H9 (cell line): Measurements from ENCODE around the gene THSD4. TPM values are rescaled to one million over a fixed set of nuclear protein-coding genes. Genes with fewer than 3 reads are reported as not detected.

ENCODE experiments used
- DNase-seq: peaks from one replicate; pipeline ENCODE4 v3.0.0-alpha.2; 2017
- H2AFZ ChIP-seq: one replicate; pipeline ENCODE4 v1.6.1; 2013; ENCODE audit warnings: mild to moderate bottlenecking, low read length, control low read depth, moderate library complexity
- H2AK5ac ChIP-seq: 2 replicates; pipeline ENCODE4 v1.6.1; 2013; ENCODE audit warnings: low read length, control low read depth, mixed read lengths; ENCODE audit not compliant: insufficient read length
- H2BK120ac ChIP-seq: one replicate; pipeline ENCODE4 v1.6.1; 2013; ENCODE audit warnings: low read depth, mild to moderate bottlenecking, low read length, control low read depth, inconsistent platforms; ENCODE audit not compliant: poor library complexity, severe bottlenecking
- H2BK12ac ChIP-seq: 2 replicates; pipeline ENCODE4 v1.6.1; 2013; ENCODE audit warnings: low read length, control low read depth, mixed read lengths, low read depth; ENCODE audit not compliant: insufficient read length
- H2BK15ac ChIP-seq: 2 replicates; pipeline ENCODE4 v1.6.1; 2013; ENCODE audit warnings: low read depth, low read length, control low read depth
- H2BK20ac ChIP-seq: one replicate; pipeline ENCODE4 v1.6.1; 2013; ENCODE audit warnings: low read depth, mild to moderate bottlenecking, low read length, control low read depth, inconsistent platforms; ENCODE audit not compliant: poor library complexity, severe bottlenecking
- H2BK5ac ChIP-seq: 2 replicates; pipeline ENCODE4 v1.6.1; 2013; ENCODE audit warnings: low read length, control low read depth, mixed read lengths; ENCODE audit not compliant: insufficient read length
- H3K14ac ChIP-seq: 2 replicates; pipeline ENCODE4 v1.6.1; 2013; ENCODE audit warnings: low read length, control low read depth; ENCODE audit not compliant: insufficient read depth
- H3K18ac ChIP-seq: 2 replicates; pipeline ENCODE4 v1.6.1; 2013; ENCODE audit warnings: low read depth, mild to moderate bottlenecking, mixed read lengths, low read length, control low read depth; ENCODE audit not compliant: insufficient read length
- H3K23ac ChIP-seq: 2 replicates; pipeline ENCODE4 v1.6.1; 2013; ENCODE audit warnings: low read length, control low read depth, mixed read lengths, low read depth; ENCODE audit not compliant: insufficient read length
- H3K23me2 ChIP-seq: 2 replicates; pipeline ENCODE4 v1.6.1; 2013; ENCODE audit warnings: low read depth, mild to moderate bottlenecking, mixed read lengths, low read length, control low read depth; ENCODE audit not compliant: insufficient read length, poor library complexity, severe bottlenecking
- H3K27ac ChIP-seq: 2 replicates; pipeline ENCODE4 v1.5.1; 2013; ENCODE audit warnings: low read length, control low read depth, mixed read lengths, low read depth; ENCODE audit not compliant: insufficient read length
- H3K27me3 ChIP-seq: 2 replicates; pipeline ENCODE4 v1.6.1; 2013; ENCODE audit warnings: low read length, control low read depth, inconsistent platforms; ENCODE audit not compliant: insufficient read depth
- H3K4ac ChIP-seq: 2 replicates; pipeline ENCODE4 v1.6.1; 2013; ENCODE audit warnings: low read depth, mild to moderate bottlenecking, control low read depth, inconsistent platforms, low read length, moderate library complexity
- H3K4me1 ChIP-seq: 2 replicates; pipeline ENCODE4 v1.6.1; 2013; ENCODE audit warnings: low read length, control low read depth, inconsistent platforms; ENCODE audit not compliant: insufficient read depth
- H3K4me2 ChIP-seq: 2 replicates; pipeline ENCODE4 v1.6.1; 2013; ENCODE audit warnings: low read length, control low read depth, mixed read lengths; ENCODE audit not compliant: insufficient read length, insufficient read depth
- H3K56ac ChIP-seq: 2 replicates; pipeline ENCODE4 v1.6.1; 2013; ENCODE audit warnings: low read depth, mild to moderate bottlenecking, mixed read lengths, low read length, control low read depth; ENCODE audit not compliant: insufficient read length
- H3K79me1 ChIP-seq: 2 replicates; pipeline ENCODE4 v1.6.1; 2013; ENCODE audit warnings: low read depth, mild to moderate bottlenecking, moderate library complexity, low read length, control low read depth, inconsistent platforms; ENCODE audit not compliant: insufficient read depth, poor library complexity, severe bottlenecking
- H3K79me2 ChIP-seq: 2 replicates; pipeline ENCODE4 v1.6.1; 2013; ENCODE audit warnings: low read length, control low read depth, inconsistent platforms; ENCODE audit not compliant: insufficient read depth
- H3K9ac ChIP-seq: 2 replicates; pipeline ENCODE4 v1.6.1; 2013; ENCODE audit warnings: low read length, control low read depth, mixed read lengths; ENCODE audit not compliant: insufficient read length; ENCODE audit errors: extremely low read depth
- H3K9me3 ChIP-seq: one replicate; pipeline ENCODE4 v1.6.1; 2013; ENCODE audit warnings: low read depth, low read length, inconsistent platforms; ENCODE audit not compliant: control insufficient read depth
- H3T11ph ChIP-seq: one replicate; pipeline ENCODE4 v1.6.1; 2013; ENCODE audit warnings: mild to moderate bottlenecking, low read length, control low read depth, inconsistent platforms
- H4K20me1 ChIP-seq: one replicate; pipeline ENCODE4 v1.6.1; 2013; ENCODE audit not compliant: control insufficient read depth, insufficient read length, insufficient read depth
- H4K5ac ChIP-seq: 2 replicates; pipeline ENCODE4 v1.6.1; 2013; ENCODE audit warnings: low read depth, mild to moderate bottlenecking, mixed read lengths, low read length, control low read depth; ENCODE audit not compliant: insufficient read length
- H4K8ac ChIP-seq: replicated peaks from 2 replicates; pipeline ENCODE4 v1.6.1; 2013; ENCODE audit warnings: low read length, control low read depth, mixed read lengths, low read depth; ENCODE audit not compliant: insufficient read length
- H4K91ac ChIP-seq: 2 replicates; pipeline ENCODE4 v1.6.1; 2013; ENCODE audit warnings: low read depth, mild to moderate bottlenecking, moderate library complexity, mixed read lengths, low read length, control low read depth; ENCODE audit not compliant: insufficient read length
- H3K27ac Mint-ChIP-seq, 3 experiments: 2 replicates in 2 of 3; 3 replicates in 1 of 3; pipeline ENCODE4 v1.8.0; 2020 to 2021; ENCODE audit warnings: mixed read lengths in 3 of 3, mild to moderate bottlenecking in 1 of 3, moderate library complexity in 1 of 3
- H3K27me3 Mint-ChIP-seq: 2 replicates; pipeline ENCODE4 v1.8.0; 2021; ENCODE audit warnings: low read depth, mild to moderate bottlenecking, moderate library complexity, mixed read lengths
- H3K36me3 Mint-ChIP-seq, 3 experiments: 2 replicates in 2 of 3; 3 replicates in 1 of 3; pipeline ENCODE4 v1.8.0; 2020 to 2021; ENCODE audit warnings: low read depth in 3 of 3, mixed read lengths in 3 of 3; ENCODE audit not compliant: insufficient read depth in 1 of 3
- H3K4me1 Mint-ChIP-seq, 2 experiments: 2 replicates each; pipeline ENCODE4 v1.8.0; 2020; ENCODE audit warnings: mixed read lengths in 2 of 2
- H3K4me3 Mint-ChIP-seq, 2 experiments: 2 replicates in 1 of 2; 3 replicates in 1 of 2; pipeline ENCODE4 v1.8.0; 2020 to 2021; ENCODE audit warnings: mild to moderate bottlenecking in 2 of 2, mixed read lengths in 2 of 2, moderate library complexity in 1 of 2
- H3K9me3 Mint-ChIP-seq, 2 experiments: 2 replicates in 1 of 2; 3 replicates in 1 of 2; pipeline ENCODE4 v1.8.0; 2020; ENCODE audit warnings: mild to moderate bottlenecking in 2 of 2, mixed read lengths in 2 of 2, moderate library complexity in 1 of 2
- WGBS: extraction: QIAGEN DNeasy Blood & Tissue Kit; methylation state at CpG from one replicate; pipeline ENCODE4 v1.1.7; 2013; ENCODE audit warnings: missing lambda C conversion rate, low lambda C conversion rate, mixed read lengths; ENCODE audit not compliant: insufficient read length; ENCODE audit errors: extremely low coverage; 5-methylcytosine and 5-hydroxymethylcytosine counted together
- total RNA-seq: library from RNA; stranded (reverse); gene quantifications from 2 replicates; pipeline ENCODE4 v1.2.1, GENCODE V29; 2021
- TF ChIP-seq, protein P1 (sequence below): fragments of 200-600 bp; sonication (generic); conservative IDR thresholded peaks from 3 replicates; pipeline ENCODE4 v1.8.0; 2021; ENCODE audit warnings: antibody characterized with exemption, mild to moderate bottlenecking

THSD4 gene
- total RNA-seq, 1 experiment from 2014 or later, result 5.5 TPM

DNA sequence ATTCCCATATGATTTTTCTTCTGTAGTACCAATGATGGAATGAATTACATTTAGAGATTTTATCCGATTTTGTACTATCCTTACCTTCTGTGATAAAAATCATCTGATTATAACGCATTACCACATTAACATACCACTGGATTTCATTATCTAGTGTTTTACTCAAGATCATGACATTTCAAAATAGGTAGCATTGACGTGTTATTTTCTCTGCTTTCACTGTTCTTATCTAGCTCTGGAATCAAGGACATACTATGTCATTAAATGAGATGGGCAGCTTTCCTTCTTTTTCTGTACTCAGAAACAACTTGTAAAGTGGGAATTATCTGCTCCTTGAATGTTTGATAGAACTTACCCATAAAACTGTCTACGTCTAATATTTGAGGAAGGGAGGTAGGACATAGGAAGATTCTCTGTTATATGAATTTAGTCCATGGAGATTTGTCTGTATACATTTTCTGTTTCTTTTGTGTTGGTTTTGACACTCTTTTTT, 511.4 kb downstream of the THSD4 start:
- no peak overlapping the region for H2AFZ ChIP-seq
- no peak overlapping the region for H3K9ac ChIP-seq
- no peak overlapping the region for H2BK12ac ChIP-seq
- no peaks in the 10 kb centered on the region for H3K27me3 ChIP-seq
- Mint-ChIP-seq H3K4me1 (peaks cover 44 to 46% of the 10 kb centered on the region in 2 experiments), H3K9me3 (no peaks in the 10 kb centered on the region), H3K4me3 (no peak overlapping the region), H3K36me3 (no peaks in the 10 kb centered on the region), H3K27ac (no peak overlapping the region; a peak in 1 of 7 replicates), H3K27me3 (no peaks in the 10 kb centered on the region; the same call in none of the 2 replicates)
- H2BK5ac ChIP-seq, result no peak overlapping the region
- peaks cover 6% of the 10 kb centered on the region; the same call in 1 of the 2 replicates for H3K4me1 ChIP-seq
- H3K4me2 ChIP-seq, result no peak overlapping the region
- H3K4ac ChIP-seq, result no peak overlapping the region
- no peaks in the 10 kb centered on the region for H3K79me2 ChIP-seq
- no peak overlapping the region for H3K27ac ChIP-seq
- H3K9me3 ChIP-seq, result no peaks in the 10 kb centered on the region
- H2BK20ac ChIP-seq, result no peak overlapping the region
- H3K79me1 ChIP-seq, result no peaks in the 10 kb centered on the region
- no peak overlapping the region for H3K23ac ChIP-seq
- no peaks in the 10 kb centered on the region for H3K23me2 ChIP-seq
- WGBS, result no CpG with 5 or more reads among the region's 4 CpGs
- no peak overlapping the region for H3K18ac ChIP-seq
- TF ChIP-seq, protein P1, sequence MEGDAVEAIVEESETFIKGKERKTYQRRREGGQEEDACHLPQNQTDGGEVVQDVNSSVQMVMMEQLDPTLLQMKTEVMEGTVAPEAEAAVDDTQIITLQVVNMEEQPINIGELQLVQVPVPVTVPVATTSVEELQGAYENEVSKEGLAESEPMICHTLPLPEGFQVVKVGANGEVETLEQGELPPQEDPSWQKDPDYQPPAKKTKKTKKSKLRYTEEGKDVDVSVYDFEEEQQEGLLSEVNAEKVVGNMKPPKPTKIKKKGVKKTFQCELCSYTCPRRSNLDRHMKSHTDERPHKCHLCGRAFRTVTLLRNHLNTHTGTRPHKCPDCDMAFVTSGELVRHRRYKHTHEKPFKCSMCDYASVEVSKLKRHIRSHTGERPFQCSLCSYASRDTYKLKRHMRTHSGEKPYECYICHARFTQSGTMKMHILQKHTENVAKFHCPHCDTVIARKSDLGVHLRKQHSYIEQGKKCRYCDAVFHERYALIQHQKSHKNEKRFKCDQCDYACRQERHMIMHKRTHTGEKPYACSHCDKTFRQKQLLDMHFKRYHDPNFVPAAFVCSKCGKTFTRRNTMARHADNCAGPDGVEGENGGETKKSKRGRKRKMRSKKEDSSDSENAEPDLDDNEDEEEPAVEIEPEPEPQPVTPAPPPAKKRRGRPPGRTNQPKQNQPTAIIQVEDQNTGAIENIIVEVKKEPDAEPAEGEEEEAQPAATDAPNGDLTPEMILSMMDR, result no peak
- H4K91ac ChIP-seq, result no peak overlapping the region
- no peak overlapping the region for H2AK5ac ChIP-seq
- no peak overlapping the region for H2BK120ac ChIP-seq
- H3T11ph ChIP-seq, result no peak overlapping the region
- H4K8ac ChIP-seq, result no peak overlapping the region
- H3K56ac ChIP-seq, result no peak overlapping the region
- no peaks in the 10 kb centered on the region for H4K20me1 ChIP-seq
- H3K14ac ChIP-seq, result no peak overlapping the region
- no peak overlapping the region for H2BK15ac ChIP-seq
- no peak for DNase-seq
- H4K5ac ChIP-seq, result no peak overlapping the region
